Skin of body (tissue), 2 donors: Measurements from ENCODE around the gene CD177. TPM values are rescaled to one million over a fixed set of nuclear protein-coding genes. Genes with fewer than 3 reads are reported as not detected.
"Not testable (repeated sequence)": the region's sequence is repeated elsewhere in the genome, so short reads cannot be mapped to it uniquely, and the experiment has no call there.

Source experiments
- DNase-seq: peaks from one replicate; lab custom pipeline; 2025; lab: John Stamatoyannopoulos, UW
- total RNA-seq: library from RNA; depleted of rRNA; stranded (reverse); fragments of >200 nt; gene quantifications from one replicate; pipeline ENCODE4 v1.2.3, GENCODE V29; 2014

The CD177 gene, protein sequence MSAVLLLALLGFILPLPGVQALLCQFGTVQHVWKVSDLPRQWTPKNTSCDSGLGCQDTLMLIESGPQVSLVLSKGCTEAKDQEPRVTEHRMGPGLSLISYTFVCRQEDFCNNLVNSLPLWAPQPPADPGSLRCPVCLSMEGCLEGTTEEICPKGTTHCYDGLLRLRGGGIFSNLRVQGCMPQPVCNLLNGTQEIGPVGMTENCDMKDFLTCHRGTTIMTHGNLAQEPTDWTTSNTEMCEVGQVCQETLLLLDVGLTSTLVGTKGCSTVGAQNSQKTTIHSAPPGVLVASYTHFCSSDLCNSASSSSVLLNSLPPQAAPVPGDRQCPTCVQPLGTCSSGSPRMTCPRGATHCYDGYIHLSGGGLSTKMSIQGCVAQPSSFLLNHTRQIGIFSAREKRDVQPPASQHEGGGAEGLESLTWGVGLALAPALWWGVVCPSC
- 19.0 TPM for total RNA-seq

- DNase-seq = no peak
These were observed at the start of gene CD177 for GRCh38 chr19:43353606-43354304. Gene CD177, plus strand, starts transcription at chr19:43353686. Its CDS starts 29 bp downstream, at chr19:43353715.

DNA sequence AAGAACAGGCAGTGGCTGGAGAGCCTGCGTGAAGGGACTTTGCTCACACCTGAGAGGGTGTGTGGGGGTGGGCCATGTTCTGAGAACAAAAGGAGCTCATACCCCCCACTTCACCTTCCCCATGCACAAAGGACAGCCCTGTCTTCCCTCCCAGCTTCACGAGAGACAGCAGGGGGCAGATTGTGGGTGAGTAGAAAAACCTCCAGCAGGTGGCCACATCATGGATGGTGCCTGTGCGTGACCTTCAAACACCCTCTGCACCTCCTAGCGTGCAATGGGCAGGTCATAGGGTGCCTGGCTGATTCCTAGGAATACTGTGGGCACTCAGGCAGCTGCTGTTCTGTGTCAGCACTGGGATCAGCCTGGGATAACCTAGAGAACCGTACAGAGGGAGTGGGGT, 47.8 kb upstream of the CD177 start:
- DNase-seq = no peak

DNA sequence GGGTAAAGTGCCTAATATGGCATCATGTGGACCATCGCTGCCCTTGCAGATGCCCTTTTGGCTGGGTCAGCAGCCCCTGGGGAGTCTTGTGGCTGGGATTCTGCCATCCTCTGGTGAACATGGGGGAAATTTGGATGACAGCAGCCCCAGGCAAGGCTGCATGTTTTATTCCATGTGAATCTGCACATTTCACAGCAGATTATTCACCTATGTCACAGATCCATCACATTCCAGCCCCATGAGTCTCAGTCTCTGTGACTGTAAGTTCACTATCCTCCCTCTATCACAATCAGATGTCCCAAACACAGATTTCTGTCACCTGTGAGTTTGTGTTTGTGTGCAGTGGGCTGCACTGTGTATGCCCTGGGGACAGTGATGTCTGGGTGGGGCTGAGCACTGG, 47.4 kb upstream of the CD177 start:
- no peak for DNase-seq

GRCh38 chr19:43308244-43308815, 45.2 kb upstream of the CD177 start:
- DNase-seq = no peak

- no peak for DNase-seq
These were observed 44.0 kb upstream of the CD177 start for GRCh38 chr19:43309466-43309865.

DNA sequence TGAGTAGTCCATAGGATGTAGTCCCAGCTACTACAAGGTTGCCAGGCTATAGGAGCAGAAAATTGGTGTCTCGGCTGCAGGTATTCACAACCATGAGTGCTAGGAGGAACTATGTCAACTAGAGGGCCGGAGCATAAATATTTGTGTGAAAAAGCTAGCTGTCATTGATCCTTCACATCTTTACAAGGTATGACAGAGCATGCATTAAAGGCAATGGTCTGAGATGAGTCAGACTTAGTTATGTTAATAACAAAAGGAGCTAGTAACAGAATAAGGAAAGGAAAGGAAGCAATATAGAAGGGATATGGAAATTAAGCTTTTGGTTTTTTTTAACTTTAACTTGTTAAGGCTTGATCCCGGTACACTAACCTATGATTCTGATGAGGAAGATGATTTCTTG, 43.3 kb upstream of the CD177 start:
- DNase-seq = no peak

DNA sequence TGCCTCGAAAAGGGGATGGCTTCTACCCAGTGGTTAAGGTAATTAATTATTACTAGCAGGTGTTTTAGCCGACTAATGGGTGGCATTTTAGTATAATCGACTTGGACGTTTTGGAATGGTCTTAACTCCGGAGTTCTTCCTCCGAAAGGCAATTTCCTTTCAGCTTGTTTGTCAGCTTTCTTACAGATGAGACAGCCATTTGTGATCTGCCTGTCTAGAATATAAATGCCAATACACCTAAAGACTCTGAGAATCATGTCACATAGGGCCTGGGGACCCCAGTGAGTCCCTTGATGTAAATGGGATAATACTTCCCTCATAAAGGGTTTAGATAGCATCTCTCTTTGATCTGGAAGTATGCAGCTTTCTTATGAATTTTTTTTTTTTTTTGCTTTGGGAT, 42.2 kb upstream of the CD177 start:
- no peak for DNase-seq

- no peak for DNase-seq
These were observed 41.8 kb upstream of the CD177 start for GRCh38 chr19:43311706-43312105.

DNA sequence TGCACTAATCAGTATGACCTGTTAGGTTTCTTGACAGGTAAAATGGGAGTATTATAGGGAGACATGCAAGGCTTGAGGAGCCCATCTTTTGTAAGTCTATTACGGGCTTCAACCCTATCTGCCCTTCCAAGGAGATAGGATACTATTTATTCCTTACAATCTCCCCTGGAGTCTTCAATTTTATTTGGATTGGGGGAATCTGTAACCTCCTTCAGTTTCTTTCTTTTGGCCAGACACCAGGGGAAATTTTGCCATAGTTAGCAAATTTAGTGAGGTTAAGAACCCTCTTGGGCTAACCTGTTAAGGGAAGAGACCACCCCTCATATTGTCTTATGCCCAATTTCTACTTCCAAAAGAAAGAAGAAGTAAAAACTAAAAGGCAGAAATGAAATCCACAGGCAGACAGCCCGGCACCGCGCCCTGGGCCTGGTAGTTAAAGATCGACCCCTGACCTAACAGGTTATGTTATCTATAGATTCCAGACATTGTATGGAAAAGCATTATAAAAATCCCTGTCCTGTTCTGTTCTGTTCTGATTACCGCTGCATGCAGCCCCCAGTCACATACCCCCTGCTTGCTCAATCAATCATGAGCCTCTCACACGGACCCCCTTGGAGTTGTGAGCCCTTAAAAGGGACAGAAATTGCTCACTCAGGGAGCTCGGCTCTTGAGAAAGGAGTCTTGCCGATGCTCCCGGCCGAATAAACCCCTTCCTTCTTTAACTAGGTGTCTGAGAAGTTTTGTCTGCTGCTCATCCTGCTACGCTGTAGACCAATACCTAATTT, 39.6 kb upstream of the CD177 start:
- no peak for DNase-seq

DNA sequence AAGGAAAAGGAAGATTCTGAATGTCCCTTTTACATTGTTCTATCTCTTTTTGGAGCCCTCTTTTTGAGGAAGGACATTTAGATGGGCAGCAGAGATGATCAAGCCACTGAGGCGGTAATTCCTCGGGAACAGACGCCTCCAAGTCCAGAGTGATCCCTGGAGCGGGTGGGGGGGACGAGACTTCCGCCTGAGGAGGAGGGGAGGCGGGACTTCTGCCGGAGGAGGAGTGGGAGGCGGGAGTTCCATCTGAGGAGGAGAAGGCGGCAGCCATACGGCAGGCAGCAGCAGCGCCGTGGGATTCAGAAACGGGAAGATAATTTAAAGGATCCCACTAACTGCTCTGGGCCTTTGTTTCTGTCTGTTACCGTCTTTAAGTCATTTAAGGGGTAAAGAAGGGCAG, 37.6 kb upstream of the CD177 start:
- DNase-seq = no peak

GRCh38 chr19:43316591-43317319, 36.7 kb upstream of the CD177 start:
- no peak for DNase-seq

DNA sequence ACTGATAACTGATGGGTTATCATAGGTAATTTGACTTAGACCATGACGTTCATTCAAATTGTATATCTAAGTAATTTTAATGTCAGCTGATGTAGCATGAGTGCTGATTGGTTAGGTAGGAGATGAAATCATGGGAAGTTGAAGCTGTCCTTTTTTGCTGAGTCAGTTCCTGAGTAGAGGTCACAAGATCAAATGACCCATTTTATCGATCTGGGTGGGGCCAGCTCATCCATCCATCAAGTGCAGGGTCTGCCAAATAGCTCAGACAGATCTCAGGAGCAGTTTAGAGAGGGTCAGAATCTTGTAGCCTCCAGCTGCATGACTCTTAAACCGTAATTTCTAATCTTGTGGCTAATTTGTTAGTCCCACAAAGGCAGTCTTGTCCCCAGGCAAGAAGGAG, 35.3 kb upstream of the CD177 start:
- DNase-seq = no peak

DNA sequence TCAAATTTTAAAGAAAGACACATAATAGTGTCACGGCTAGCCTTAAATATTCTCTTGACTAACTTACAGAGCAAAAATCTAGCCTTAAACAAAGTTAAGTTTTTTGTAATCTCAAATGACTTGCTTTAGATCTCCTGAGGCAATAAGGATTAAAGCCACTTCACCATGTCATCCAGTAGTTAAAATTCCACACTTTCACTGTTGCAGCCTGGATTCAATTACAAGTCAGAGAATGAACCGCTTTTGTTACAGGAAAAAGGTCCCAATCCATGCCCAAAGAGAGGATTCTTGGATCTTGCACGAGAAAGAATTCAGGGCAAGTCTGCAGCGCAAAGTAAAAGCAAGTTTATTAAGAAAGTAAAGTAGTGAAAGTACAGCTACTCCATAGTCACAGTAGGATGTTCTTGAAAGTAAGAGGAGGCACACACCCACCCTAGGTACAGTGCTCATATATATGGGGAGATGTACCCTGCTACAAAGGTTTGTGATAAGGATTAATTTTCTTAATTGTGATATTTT, 34.6 kb upstream of the CD177 start:
- no peak for DNase-seq

DNA sequence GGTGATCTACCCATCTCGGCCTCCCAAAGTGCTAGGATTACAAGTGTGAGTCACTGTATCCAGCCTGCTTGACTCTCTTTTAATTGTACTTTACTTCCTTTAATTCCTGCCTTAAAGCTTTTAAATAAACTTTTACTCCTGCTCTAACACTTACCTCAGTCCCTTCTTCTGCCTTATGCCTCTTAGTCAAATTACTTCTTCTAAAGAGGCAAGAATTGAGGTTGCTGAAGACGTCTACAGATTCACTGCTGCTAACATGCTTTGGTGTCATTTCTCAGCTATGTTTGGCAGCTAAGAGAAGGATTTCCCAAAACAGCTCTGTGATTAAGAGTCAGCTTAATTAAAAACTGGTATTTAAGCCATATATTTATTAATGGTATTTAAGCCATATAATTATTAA, 32.9 kb upstream of the CD177 start:
- DNase-seq = no peak

DNA sequence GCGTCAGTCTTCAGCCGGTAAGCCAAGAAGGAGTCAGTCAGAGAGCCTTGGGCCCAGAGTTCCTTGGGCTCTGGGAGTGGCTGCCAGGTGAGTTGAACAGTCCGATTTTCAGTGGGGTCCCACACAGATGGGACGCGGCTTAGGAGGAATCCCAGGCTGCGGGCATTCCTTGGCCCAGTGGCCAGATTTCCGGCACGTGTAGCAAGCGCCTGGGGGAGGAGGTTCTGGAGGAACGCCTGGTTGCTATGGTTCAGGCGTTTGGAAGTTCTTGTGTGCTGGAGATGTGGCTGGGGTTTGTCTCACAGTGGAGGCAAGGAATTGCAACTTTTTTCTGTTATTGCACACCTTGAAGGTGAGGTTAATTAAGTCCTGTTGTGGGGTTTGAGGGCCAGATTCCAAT, 26.7 kb upstream of the CD177 start:
- not testable (repeated sequence) for DNase-seq

GRCh38 chr19:43328561-43328960, 24.9 kb upstream of the CD177 start:
- DNase-seq = not testable (repeated sequence)

DNA sequence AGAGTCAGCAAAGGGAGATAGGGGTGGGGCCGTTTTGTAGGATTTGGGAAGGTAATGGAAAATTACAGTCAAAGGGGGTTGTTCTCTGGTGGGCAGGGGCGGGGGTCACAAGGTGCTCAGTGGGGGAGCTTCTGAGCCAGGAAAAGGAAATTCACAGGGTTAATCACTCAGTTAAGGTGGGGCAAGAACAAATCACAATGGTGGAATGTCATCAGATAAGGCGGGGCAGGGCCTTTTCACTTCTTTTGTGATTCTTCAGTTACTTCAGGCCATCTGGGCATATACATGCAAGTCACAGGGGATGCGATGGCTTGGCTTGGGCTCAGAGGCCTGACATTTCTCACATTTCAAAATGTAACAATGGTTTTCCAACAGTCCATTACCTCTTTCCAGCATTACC, 24.4 kb upstream of the CD177 start:
- not testable (repeated sequence) for DNase-seq

DNA sequence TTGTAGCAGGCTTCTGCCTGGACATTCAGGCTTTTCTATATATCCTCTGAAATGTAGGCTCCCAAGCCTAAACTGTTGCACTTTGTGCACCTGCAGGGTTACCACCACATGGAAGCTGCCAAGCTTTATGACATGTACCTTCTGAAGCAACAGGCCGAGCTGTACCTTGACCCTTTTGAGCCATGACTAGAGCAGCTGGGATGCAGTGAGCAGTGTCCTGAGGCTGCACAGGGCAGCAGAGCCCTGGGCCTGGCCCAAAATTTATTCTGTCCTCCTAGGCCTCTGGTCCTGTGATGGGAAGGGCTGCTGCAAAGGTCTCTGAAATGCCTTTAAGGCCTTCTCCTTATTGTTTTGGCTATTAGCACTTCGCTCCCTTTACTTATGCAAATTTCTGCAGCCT, 23.5 kb upstream of the CD177 start:
- no peak for DNase-seq

GRCh38 chr19:43330726-43331434, 22.6 kb upstream of the CD177 start:
- no peak for DNase-seq

GRCh38 chr19:43331435-43332010, 22.0 kb upstream of the CD177 start:
- no peak for DNase-seq
